HG03095 (cell line): ENCODE data around the gene KIAA1191.

Experiments
- ATAC-seq: cut with Tn5 transposase; IDR thresholded peaks from one replicate; pipeline ENCODE4 v1.9.1; 2021; ENCODE audit warnings: moderate library complexity; ENCODE audit not compliant: unreplicated experiment

Gene KIAA1191

DNA sequence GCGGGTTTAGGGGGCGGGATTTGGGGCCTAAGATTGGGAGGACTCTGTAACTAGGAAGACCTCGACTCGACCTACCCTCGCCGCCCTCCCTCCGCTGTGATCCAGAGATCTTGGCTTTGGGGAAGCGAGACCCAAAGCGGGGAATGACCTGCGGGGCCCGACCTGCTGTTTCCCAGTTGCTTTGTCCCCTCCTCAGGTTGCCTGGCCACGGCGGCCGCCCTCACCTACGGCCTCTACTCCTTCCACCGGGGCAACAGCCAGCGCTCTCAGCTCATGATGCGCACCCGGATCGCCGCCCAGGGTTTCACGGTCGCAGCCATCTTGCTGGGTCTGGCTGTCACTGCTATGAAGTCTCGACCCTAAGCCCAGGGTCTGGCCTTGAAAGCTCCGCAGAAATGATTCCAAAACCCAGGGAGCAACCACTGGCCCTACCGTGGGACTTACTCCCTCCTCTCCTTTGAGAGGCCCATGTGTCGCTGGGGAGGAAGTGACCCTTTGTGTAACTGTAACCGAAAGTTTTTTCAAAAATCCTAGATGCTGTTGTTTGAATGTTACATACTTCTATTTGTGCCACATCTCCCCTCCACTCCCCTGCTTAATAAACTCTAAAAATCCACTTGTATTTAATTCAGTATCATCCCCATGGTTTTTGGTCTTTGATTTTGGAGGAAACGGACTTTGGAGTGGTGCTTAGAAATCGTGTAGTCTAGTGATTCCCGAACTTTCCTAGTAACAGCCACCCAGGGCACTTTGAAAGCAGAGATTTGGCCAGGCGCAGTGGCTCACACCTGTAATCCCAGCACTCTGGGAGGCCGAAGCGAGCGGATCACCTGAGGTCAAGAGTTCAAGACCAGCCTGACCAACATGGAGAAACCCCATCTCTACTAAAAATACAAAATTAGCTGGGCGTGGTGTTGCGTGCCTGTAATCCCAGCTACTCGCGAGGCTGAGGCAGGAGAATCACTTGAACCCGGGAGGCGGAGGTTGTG is 27.9 kb upstream of the KIAA1191 start:
- ATAC-seq = no peak

GRCh38 chr5:176388444-176389134 is 27.0 kb upstream of the KIAA1191 start, which contains the start of the genes HIGD2A and NOP16:
Gene HIGD2A (plus strand): TSS chr5:176388751. CDS start chr5:176388820, 69 bp downstream.
Gene NOP16 (minus strand): TSS chr5:176388598. CDS start chr5:176388539, 59 bp downstream.
- ATAC-seq = peak; percentile 86

- no peak for ATAC-seq
Measured at GRCh38 chr5:176388003-176388443, 26.5 kb upstream of the KIAA1191 start.

DNA sequence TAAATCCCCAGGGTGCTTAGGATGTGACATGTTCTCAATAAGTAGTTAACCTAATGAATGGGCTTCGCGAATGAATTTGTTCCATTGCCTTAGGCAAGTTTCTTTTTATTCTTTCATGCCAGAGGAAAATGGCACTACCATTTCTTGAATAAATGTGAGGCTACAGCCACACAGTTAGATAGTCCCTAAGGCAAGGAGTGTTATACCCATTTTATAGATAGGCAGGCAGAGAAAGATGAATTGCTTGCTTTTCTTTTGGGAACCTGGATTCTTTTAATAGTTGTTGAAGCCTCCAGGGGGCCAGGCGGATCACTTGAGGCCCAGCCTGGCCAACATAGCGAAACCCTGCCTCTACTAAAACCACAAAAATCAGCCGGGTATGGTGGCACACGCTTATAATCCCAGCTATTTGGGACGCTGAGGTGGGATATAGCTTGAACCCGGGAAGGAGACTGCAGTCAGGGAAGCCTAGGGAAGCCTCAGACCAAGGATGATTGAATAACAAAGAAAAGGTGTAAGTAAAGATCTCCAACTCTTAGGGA is 25.9 kb upstream of the KIAA1191 start:
- ATAC-seq = no peak

GRCh38 chr5:176386491-176386890 is 24.9 kb upstream of the KIAA1191 start:
- ATAC-seq = no peak

- no peak for ATAC-seq
Measured at GRCh38 chr5:176384991-176385390, 23.4 kb upstream of the KIAA1191 start.

DNA sequence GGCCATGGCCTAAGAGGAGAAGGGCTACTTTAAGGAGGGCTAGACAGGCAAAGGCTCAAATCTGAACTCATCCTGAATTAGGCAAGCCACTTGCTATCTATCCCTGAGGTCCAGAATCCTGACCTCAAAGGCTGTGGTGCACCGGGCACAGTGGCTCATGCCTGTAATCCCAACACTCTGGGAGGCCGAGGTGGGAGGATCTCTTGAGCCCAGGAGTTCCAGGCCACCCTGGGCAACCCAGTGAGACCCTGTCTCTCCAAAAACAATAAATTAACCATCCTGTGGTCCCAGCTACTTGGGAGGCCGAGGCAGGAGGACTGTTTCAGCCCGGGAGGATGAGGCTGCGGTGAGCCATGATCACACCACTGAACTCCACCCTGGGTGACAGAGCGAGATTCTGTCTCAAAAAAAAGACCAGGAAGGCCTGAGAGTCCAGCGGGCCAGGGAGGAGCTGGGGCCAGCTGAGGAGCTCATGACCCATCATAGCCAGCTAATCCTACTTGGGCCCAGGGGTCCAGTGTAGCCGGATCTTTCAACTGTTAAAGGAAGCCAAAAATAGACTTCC is 22.9 kb upstream of the KIAA1191 start:
- ATAC-seq = no peak

DNA sequence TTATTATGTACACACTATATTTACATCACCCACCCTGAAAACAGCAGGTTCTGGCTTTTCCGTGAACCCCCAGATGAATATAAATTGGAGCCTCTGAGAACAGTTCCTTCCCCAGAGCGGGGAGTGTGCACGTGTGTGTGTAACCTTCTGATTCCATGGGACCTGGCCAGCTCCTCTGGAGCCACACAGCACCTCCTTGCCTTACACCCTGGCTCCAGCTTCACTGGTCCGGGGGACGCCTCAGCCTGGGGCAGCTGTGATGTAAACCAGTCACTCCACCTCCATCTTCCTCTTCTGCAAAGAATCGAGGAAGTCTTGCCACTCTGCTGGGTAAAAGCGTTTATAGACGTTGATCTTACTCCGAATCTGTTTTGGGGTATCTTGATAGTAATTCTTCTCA is 22.4 kb upstream of the KIAA1191 start:
- ATAC-seq = no peak

DNA sequence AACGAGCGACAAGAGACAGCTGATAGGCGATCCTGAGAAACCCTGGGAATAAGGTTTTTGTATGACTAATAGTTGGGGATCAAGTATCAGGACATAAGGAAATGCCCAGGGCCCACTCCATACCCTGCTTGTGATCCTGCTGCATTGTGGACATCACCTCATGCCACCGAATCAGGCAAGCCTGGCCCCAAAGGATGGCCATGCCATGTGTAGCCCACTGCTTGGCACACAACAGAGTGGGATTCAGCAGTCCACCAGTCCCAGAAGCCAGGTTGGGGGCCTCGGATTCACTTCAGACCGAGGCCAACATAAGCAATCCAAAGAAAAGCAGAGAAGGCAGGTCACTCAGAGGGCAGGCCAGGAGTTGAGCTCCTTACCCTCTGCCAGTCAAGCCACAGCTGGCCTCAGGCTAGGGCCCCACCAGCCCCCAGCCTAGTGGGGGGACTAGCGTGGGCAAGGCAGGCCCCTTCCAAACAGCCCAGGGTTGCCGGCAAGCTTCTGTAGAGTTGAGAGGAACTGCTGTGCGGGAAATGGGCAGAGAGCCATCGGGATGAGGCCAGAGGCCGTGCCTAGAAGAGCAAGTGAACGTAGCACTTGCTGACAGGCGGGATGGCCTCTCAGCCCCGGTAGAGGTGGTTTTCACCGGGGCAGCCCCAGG is 21.8 kb upstream of the KIAA1191 start:
- no peak for ATAC-seq

- no peak for ATAC-seq
Measured at GRCh38 chr5:176382721-176383120, 21.2 kb upstream of the KIAA1191 start.

DNA sequence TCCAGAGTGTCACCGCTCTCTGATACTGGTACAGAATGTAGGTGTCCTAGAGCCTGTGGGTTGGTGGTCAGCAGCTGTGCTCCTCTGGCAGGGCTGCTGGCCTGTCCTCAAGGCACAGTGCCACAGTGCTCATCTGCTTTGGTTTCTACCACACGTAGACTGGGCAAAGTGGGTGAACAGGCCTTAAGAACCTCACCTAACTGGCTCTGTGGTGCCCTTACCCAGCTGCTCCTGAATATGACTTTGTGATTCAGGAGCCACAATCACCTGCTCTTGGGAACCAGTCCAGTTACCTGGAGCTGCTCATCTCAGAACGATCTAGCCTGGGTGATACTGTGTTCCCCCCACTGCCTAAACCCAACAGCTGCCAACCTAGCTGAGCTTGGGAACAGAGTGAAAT is 20.4 kb upstream of the KIAA1191 start:
- ATAC-seq = no peak

DNA sequence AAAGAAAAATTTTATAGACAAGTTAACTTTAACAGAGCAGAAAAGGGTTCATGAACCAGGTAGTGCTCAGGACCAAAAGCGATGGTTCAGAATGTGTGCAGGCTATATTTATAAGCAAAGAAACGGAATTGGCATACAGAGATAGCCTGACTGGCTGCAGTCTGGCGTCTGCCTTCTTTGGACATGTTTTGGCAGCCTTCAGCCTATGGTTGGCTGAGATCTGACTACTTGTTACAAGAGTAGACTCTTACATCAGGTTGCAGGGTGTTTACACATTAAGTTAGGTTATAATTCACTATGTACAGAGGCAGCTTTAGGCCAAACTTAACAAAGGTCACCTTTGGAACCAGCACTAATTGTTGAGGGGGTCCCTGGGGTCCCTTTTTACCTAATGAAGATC is 19.9 kb upstream of the KIAA1191 start:
- ATAC-seq = no peak

GRCh38 chr5:176379881-176380280 is 18.3 kb upstream of the KIAA1191 start:
- ATAC-seq = no peak

DNA sequence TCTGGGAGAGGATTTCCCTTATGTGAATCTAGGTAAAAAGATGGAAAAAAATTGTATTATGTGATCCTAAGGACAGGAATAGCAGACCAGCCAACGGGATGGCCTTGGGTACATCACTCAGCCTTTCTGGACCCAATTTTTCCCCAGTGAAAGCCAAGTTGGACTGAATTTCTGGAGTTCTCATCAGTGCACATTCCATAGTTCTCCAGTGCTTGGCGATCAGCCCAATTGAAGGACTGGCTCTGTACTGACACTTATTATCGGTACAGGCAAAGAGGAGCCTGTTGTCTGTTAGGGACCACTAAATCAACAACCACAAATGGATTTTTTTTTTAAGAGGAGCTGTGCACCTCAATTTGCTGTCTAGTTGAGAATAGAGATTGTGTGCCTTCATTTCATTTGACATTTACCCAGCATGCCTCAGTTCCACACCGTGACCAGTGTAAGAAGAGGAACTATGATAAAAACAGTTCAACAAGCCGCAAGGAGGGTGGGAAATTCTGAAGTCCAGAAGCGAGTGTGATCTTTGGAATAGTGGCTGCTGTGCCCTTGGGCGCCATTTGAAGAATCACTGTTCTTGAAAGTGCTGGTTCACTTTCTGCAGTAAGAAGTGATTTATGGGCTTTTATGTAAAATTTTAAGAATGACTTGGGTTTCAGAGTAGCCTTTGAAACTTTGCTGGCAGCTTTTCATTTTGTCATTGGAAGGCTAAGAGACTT is 11.7 kb upstream of the KIAA1191 start:
- no peak for ATAC-seq

DNA sequence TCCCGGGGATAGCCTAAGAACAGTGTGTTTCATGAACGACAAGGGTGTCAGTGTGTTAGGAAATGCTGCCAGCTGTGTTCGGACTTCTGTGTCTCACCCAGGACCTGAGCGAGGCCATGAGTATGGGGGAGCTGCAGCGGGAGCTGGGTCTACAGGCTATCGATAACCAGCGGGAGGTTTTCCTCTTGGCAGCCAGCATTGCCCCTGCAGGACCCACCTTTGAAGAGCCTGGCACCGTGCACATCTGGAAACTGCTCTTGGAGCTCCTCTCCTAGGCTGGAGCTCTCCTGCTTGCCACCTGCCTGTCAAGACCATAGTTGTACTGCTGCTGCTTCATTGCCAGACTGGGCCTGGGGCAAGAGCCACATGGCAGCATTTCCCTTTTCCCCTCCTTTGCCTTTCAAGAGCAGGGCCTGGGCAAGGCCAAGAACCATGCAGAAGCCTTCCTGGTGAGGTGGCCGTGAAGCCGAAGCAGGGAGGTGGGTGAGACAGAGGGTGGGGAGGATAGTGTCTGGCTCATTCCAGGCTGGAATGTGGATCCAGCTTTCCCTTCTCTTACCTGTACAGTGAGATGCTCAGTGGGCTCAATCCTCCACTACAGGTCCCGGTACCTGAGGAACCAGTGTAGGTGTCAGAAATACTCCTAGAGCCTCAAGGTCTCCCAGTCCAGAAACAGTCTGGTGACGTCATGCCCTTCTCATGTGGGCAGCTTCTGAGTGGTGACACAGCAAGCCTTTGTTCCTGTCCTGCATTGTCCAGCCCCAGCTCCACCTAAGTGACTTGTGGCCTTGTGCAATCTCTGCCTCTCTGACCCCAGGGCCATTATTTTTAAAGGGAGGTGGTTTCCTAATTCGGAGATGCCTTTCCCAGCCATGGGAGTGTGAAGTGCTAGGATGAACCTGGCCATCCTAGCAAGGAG is 10.3 kb upstream of the KIAA1191 start:
- ATAC-seq = no peak

- no peak for ATAC-seq
Measured at GRCh38 chr5:176369934-176370711, 8.6 kb upstream of the KIAA1191 start.

- ATAC-seq = no peak
Measured at GRCh38 chr5:176368726-176369125, 7.2 kb upstream of the KIAA1191 start.

DNA sequence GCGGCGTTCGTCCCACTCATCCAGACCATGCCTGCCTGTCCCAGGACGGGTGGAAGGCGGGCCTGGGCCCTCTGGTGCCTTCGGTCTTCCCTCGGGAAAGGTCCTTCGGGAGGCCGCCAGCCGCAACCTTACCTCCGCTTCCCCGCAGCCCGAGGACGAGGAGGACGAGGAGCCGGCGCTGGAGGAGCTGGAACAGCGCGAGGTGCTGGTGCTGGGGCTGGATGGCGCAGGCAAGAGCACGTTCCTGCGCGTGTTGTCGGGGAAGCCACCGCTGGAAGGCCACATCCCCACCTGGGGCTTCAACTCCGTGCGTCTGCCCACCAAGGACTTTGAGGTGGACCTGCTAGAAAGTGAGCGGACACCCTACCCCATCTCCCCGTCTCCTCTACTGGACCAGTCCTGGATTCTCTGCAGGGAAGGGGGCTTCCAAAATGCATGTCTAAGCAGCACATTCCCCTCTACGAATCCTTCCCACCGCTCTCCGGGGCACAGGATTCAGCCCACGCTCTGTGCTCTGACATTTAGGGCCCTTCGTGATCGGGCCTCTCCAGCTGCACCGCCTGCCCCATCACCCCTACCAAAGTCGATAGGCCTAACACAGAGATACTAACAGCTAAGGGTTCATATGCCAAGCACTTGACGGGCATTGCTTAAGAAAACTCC is 4.8 kb upstream of the KIAA1191 start:
- no peak for ATAC-seq
